K562 (cell line): Measurements from ENCODE around the gene ROBO2. TPM values are rescaled to one million over a fixed set of nuclear protein-coding genes. Genes with fewer than 3 reads are reported as not detected.

Experiments
- ATAC-seq: fragments of 200-7000 bp; cut with Tn5 transposase; 3 replicates; pipeline ENCODE4 v1.9.1; 2020; ENCODE audit warnings: moderate library complexity
- BruUV-seq: library from RNA; stranded (reverse); fragments of 400-500 nt; replicated peaks from 2 replicates; lab custom pipeline; 2021; lab: Mats Ljungman, UMichigan
- CTCF ChIA-PET: fragments of 300-600 bp; formaldehyde crosslinking; extraction: SDS; loops from one replicate; lab custom pipeline; 2021; ENCODE audit warnings: low intra/inter-chr PET ratio; lab: Yijun Ruan, JAX
- POLR2A ChIA-PET: fragments of 300-600, 350-650 bp; sonication (Branson Sonifier 250); formaldehyde crosslinking; extraction: SDS; loops from one replicate; lab custom pipeline; 2021; ENCODE audit warnings: antibody characterized with exemption, inconsistent platforms; lab: Yijun Ruan, JAX
- DNase-seq, 4 experiments: peaks; one replicate each; pipeline versions ENCODE4 v3.0.0 to v3.0.0-alpha.2; 2011 to 2018; ENCODE audit warnings: low spot score in 3 of 4, mixed read lengths in 3 of 4; ENCODE audit errors: extremely low read depth in 1 of 4
- FAIRE-seq: peaks from 2 replicates; lab custom pipeline; 2011; peaks lifted over from hg19 to GRCh38; lab: Jason Lieb, UNC
- H2AFZ ChIP-seq: 2 replicates; pipeline ENCODE4 v1.6.0; 2011; ENCODE audit warnings: low read depth, low read length, control low read depth, inconsistent platforms
- H3K27ac ChIP-seq: fragments of 200-600 bp; 3 replicates; pipeline ENCODE4 v1.8.0; 2011; ENCODE audit warnings: low read depth, mild to moderate bottlenecking, control low read depth, inconsistent platforms, low read length, moderate library complexity, mixed read lengths; ENCODE audit errors: extremely low read depth
- H3K27me3 ChIP-seq, 2 experiments: fragments of 300-600 bp in 1 of 2; 2 replicates in 1 of 2; 3 replicates in 1 of 2; pipeline versions ENCODE4 v1.6.0 to v1.8.0; 2011; ENCODE audit warnings: inconsistent platforms in 2 of 2, low read length in 2 of 2, mild to moderate bottlenecking in 1 of 2, mixed read lengths in 1 of 2, moderate library complexity in 1 of 2; ENCODE audit not compliant: control insufficient read depth in 2 of 2, insufficient read depth in 2 of 2
- H3K36me3 ChIP-seq: fragments of 300-600 bp; 3 replicates; pipeline ENCODE4 v1.8.0; 2011; ENCODE audit warnings: mild to moderate bottlenecking, low read length, inconsistent platforms; ENCODE audit not compliant: control insufficient read depth, insufficient read depth
- H3K4me1 ChIP-seq, 2 experiments: fragments of 200-600 bp in 1 of 2; replicated peaks in 1 of 2; 2 replicates in 1 of 2; 3 replicates in 1 of 2; pipeline versions ENCODE4 v1.5.1 to v1.8.0; 2011; ENCODE audit warnings: inconsistent platforms in 2 of 2, low read length in 2 of 2, mild to moderate bottlenecking in 1 of 2, mixed read lengths in 1 of 2, moderate library complexity in 1 of 2; ENCODE audit not compliant: control insufficient read depth in 2 of 2, insufficient read depth in 2 of 2
- H3K4me2 ChIP-seq: 2 replicates; pipeline ENCODE4 v1.6.1; 2011; ENCODE audit warnings: low read length, control low read depth, inconsistent platforms, mixed read lengths; ENCODE audit not compliant: insufficient read depth
- H3K4me3 ChIP-seq: fragments of 200-600 bp; sonication (generic), shearing (Covaris generic); 2 replicates; pipeline ENCODE4 v1.5.1; 2016; ENCODE audit warnings: control low read depth, inconsistent platforms
- H3K79me2 ChIP-seq: fragments of 200-600 bp; 3 replicates; pipeline ENCODE4 v1.8.0; 2011; ENCODE audit warnings: low read length, inconsistent platforms; ENCODE audit not compliant: control insufficient read depth, insufficient read depth
- H3K9ac ChIP-seq, 2 experiments: 2 replicates each; pipeline versions ENCODE4 v1.6.0 to v1.6.1; 2011; ENCODE audit warnings: low read depth in 2 of 2, low read length in 2 of 2, control low read depth in 1 of 2, inconsistent platforms in 1 of 2, mild to moderate bottlenecking in 1 of 2, mixed read lengths in 1 of 2; ENCODE audit not compliant: insufficient read depth in 1 of 2
- H3K9me1 ChIP-seq: one replicate; pipeline ENCODE4 v1.6.0; 2011; ENCODE audit warnings: inconsistent platforms, mild to moderate bottlenecking, low read length, moderate library complexity; ENCODE audit not compliant: control insufficient read depth, insufficient read depth
- H3K9me3 ChIP-seq: replicated peaks from 2 replicates; pipeline ENCODE4 v1.5.1; 2011; ENCODE audit warnings: low read depth, low read length, inconsistent platforms; ENCODE audit not compliant: control insufficient read depth, insufficient read depth
- H4K20me1 ChIP-seq: replicated peaks from 2 replicates; pipeline ENCODE4 v1.6.1; 2011; ENCODE audit warnings: low read length, inconsistent platforms, mixed read lengths; ENCODE audit not compliant: control insufficient read depth, insufficient read depth
- COPS2 ChIP-seq: fragments of 450-650 bp; conservative IDR thresholded peaks from 2 replicates; pipeline ENCODE4 v1.6.1; 2016; ENCODE audit warnings: mild to moderate bottlenecking, moderate library complexity
- ERF ChIP-seq: fragments of 450-650 bp; formaldehyde crosslinking; IDR thresholded peaks from 2 replicates; pipeline ENCODE4 v1.4.0; 2020; ENCODE audit warnings: mild to moderate bottlenecking, mixed read lengths
- FOXK2 ChIP-seq, 2 experiments: fragments of 450-650 bp; IDR thresholded peaks in 1 of 2; conservative IDR thresholded peaks in 1 of 2; 2 replicates each; pipeline ENCODE4 v1.6.1; 2016; ENCODE audit warnings: low read depth in 2 of 2, mild to moderate bottlenecking in 1 of 2
- JUN ChIP-seq, 2 experiments: sonication (generic) in 1 of 2; formaldehyde crosslinking in 1 of 2; IDR thresholded peaks; 2 replicates each; pipeline versions ENCODE4 v1.6.1 to v1.8.0; 2012 to 2022; ENCODE audit warnings: borderline replicate concordance in 2 of 2, mild to moderate bottlenecking in 2 of 2, improper control_type of control experiment in 1 of 2, low read depth in 1 of 2, low read length in 1 of 2, missing genetic modification reagents in 1 of 2
- MAFK ChIP-seq: IDR thresholded peaks from 2 replicates; pipeline ENCODE4 v1.6.1; 2011; ENCODE audit warnings: low read length, improper control_type of control experiment
- POLR2H ChIP-seq: IDR thresholded peaks from 2 replicates; pipeline ENCODE4 v1.6.1; 2016; ENCODE audit warnings: missing genetic modification characterization, low read depth, mild to moderate bottlenecking, control low read depth, missing compliant biosample characterization, moderate library complexity
- RB1 ChIP-seq: fragments of 450-650 bp; IDR thresholded peaks from 2 replicates; pipeline ENCODE4 v1.6.1; 2017; ENCODE audit warnings: low read depth, mild to moderate bottlenecking
- SIX5 ChIP-seq, 2 experiments: IDR thresholded peaks; 2 replicates each; pipeline ENCODE4 v1.6.1; 2011; ENCODE audit warnings: low read length in 2 of 2, borderline replicate concordance in 1 of 2, low read depth in 1 of 2, mild to moderate bottlenecking in 1 of 2, moderate library complexity in 1 of 2; ENCODE audit not compliant: insufficient read depth in 1 of 2
- TAF9B ChIP-seq: fragments of 450-650 bp; IDR thresholded peaks from 2 replicates; pipeline ENCODE4 v1.6.1; 2018; ENCODE audit warnings: mild to moderate bottlenecking; ENCODE audit not compliant: partially characterized antibody
- ZNF175 ChIP-seq: fragments of 200-800 bp; sonication (Bioruptor generic); IDR thresholded peaks from 2 replicates; pipeline ENCODE4 v1.6.1; 2016; ENCODE audit warnings: low read depth, mild to moderate bottlenecking, missing genetic modification characterization, missing compliant biosample characterization
- ZNF561 ChIP-seq: fragments of 450-650 bp; formaldehyde crosslinking; conservative IDR thresholded peaks from 2 replicates; pipeline ENCODE4 v1.4.0; 2020; ENCODE audit warnings: mild to moderate bottlenecking, moderate library complexity
- ZSCAN29 ChIP-seq: fragments of 450-650 bp; IDR thresholded peaks from 2 replicates; pipeline ENCODE4 v1.6.1; 2017
- WGBS: fragments of 100-300 bp; shearing (Covaris generic); methylation state at CpG from one replicate; pipeline ENCODE4 v1.1.6; 2016; ENCODE audit warnings: low coverage, mixed read lengths; ENCODE audit not compliant: insufficient coverage; ENCODE audit errors: missing lambda C conversion rate; 5-methylcytosine and 5-hydroxymethylcytosine counted together
- in situ Hi-C: fragments of 300-500 bp; cut with MboI; formaldehyde crosslinking; loops from 4 replicates; pipeline ENCODE4 v1.15.0; 2018; ENCODE audit warnings: inconsistent platforms, mixed read lengths
- intact Hi-C: fragments of 100-400 bp; cut with micrococcal nuclease; formaldehyde crosslinking; loops from 2 replicates; pipeline ENCODE4 v1.14.2; 2022
- polyA plus RNA-seq, 8 experiments: library from polyadenylated mRNA; depleted of rRNA in 4 of 8; stranded (reverse) in 5 of 8; unstranded in 3 of 8; fragments of >200 nt; fragmentation: Nextera tagmentation in 2 of 8; fragmentation: Illumina TruSeq in 1 of 8; extraction: Ambion mirVana in 2 of 8; extraction: Trizol in 1 of 8; gene quantifications; 2 replicates each; pipeline versions ENCODE4 v1.2.1 to v1.2.3, GENCODE V29; 2011 to 2014; ENCODE audit warnings: inconsistent platforms in 1 of 8, missing spikeins in 1 of 8
- total RNA-seq, 7 experiments: library from RNA; depleted of rRNA in 6 of 7; stranded (reverse); fragments of >200 nt in 6 of 7; fragmentation: Illumina TruSeq in 2 of 7; extraction: Trizol in 2 of 7; gene quantifications; 2 replicates each; pipeline versions ENCODE4 v1.2.1 to v1.2.3, GENCODE V29; 2011 to 2021; ENCODE audit warnings: low replicate concordance in 1 of 7
- TF ChIP-seq, protein P1 (sequence below): sonication (generic); formaldehyde crosslinking; IDR thresholded peaks from 2 replicates; pipeline ENCODE4 v1.8.0; 2022; ENCODE audit warnings: missing genetic modification reagents, mild to moderate bottlenecking, borderline replicate concordance

ROBO2 gene
- total and polyA plus RNA-seq, 9 of the 15 experiments (the other 6 are each of a cell fraction or from before 2014, with no cell fraction given), result 0.84 to 3.0 (median 1.7) TPM

DNA sequence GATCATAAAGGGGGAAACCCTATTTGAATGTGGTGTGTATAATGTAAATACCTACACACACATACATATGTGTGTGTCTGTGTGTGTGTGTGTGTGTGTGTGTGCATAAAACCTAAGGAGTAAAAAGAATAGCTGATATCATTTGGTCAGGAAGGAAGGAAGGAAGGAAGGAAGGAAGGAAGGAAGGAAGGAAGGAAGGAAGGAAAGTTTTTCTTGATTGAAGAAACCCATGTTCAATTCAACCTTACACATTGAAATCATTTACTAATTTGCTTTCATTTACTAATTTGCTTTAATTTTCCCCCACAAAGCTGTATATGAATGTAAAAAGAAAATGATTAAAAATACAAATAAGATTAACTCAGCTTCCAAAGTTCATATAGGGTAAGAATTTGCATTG is 386.6 kb downstream of the ROBO2 start (continued):
- no peak for TF ChIP-seq ZNF175
- no peak for TF ChIP-seq FOXK2 (conservative IDR thresholded peaks at IDR 0.05 in 1 of 2, IDR thresholded peaks at IDR 0.05 in 1 of 2; ENCODE audit: low read depth in 2 of 2)
- TF ChIP-seq, all 486 proteins: peak for 0

DNA sequence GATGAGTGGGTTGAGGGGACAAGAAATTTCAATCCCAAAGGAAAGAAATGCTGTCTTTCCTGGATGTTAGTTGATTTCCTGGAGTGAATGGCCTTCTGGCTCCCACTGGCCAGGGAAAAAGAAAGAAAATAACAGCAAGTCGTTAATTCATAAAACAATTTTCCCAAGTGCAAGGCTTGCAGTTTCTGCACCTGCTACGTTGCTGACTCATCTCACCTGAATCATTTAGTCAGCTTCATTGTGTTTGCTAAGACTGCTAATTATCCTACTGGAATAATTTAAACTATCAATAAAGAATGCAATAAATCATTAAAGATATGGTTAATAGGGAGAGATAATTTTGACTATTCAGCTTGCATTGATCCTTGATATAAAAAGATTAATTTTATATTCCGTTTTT is 387.6 kb downstream of the ROBO2 start:
- DNase-seq (no peak), FAIRE-seq (no peak), ATAC-seq (no peak)
- H3K9ac ChIP-seq, result no peak overlapping the region
- BruUV-seq, result no TSS peak
- no peaks in the 10 kb centered on the region for H3K27me3 ChIP-seq
- POLR2A ChIA-PET, result no interaction called here
- no peak overlapping the region for H2AFZ ChIP-seq
- intact Hi-C loops, result no loop called here
- H3K9me1 ChIP-seq, result no peaks in the 10 kb centered on the region
- in situ Hi-C loops, result no loop called here
- CTCF ChIA-PET, result no interaction called here
- no peak overlapping the region for H3K4me2 ChIP-seq
- 4% methylated on average over 3 of the region's 3 CpGs for WGBS
- H4K20me1 ChIP-seq, result no peaks in the 10 kb centered on the region
- H3K36me3 ChIP-seq, result no peaks in the 10 kb centered on the region
- no peaks in the 10 kb centered on the region for H3K79me2 ChIP-seq
- no peaks in the 10 kb centered on the region for H3K4me1 ChIP-seq
- TF ChIP-seq ZNF561 (CRISPR knock-in tag), result no peak
- no peak for TF ChIP-seq ERF (CRISPR knock-in tag)
- no peak for TF ChIP-seq SIX5 (IDR thresholded peaks at IDR 0.05; ENCODE audit: borderline replicate concordance in 1 of 2, insufficient read depth in 1 of 2, low read depth in 1 of 2, low read length in 2 of 2)
- no peak for TF ChIP-seq ZSCAN29
- TF ChIP-seq JUN (IDR thresholded peaks at IDR 0.05; ENCODE audit: borderline replicate concordance, low read depth, low read length), result no peak
- no peak for TF ChIP-seq JUN (CRISPR knock-in tag; IDR thresholded peaks at IDR 0.05; ENCODE audit: borderline replicate concordance)
- TF ChIP-seq MAFK, result no peak
- no peak for TF ChIP-seq TAF9B
- TF ChIP-seq, protein P1, sequence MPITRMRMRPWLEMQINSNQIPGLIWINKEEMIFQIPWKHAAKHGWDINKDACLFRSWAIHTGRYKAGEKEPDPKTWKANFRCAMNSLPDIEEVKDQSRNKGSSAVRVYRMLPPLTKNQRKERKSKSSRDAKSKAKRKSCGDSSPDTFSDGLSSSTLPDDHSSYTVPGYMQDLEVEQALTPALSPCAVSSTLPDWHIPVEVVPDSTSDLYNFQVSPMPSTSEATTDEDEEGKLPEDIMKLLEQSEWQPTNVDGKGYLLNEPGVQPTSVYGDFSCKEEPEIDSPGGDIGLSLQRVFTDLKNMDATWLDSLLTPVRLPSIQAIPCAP (CRISPR knock-in tag), result no peak
- TF ChIP-seq POLR2H (tag), result no peak
- no peak for TF ChIP-seq RB1
- no peak for TF ChIP-seq COPS2
- no peak overlapping the region for H3K27ac ChIP-seq
- H3K9me3 ChIP-seq, result no peaks in the 10 kb centered on the region
- no peak overlapping the region for H3K4me3 ChIP-seq
